Tibial artery (tissue), 4 donors: ENCODE data around the gene ZNF850.
A peak's percentile ranks its signal among the peaks of the same experiment; 100 is the strongest.

Experiments
- DNase-seq, 2 donors: peaks; one replicate each; pipeline ENCODE4 v3.0.0-alpha.2; 2019
- H3K27ac ChIP-seq, 2 donors: fragments of 200-600 bp; sonication (generic) in 1 of 2; 1 replicate in 1 of 2; 2 replicates in 1 of 2; pipeline ENCODE4 v1.5.1; 2018 to 2019; ENCODE audit warnings: mild to moderate bottlenecking in 1 of 2
- H3K27me3 ChIP-seq, 2 donors: fragments of 200-600 bp; sonication (generic) in 1 of 2; one replicate each; pipeline versions ENCODE4 v1.5.1 to v1.6.0; 2016 to 2019
- H3K36me3 ChIP-seq, 3 donors: fragments of 200-600 bp; sonication (generic) in 2 of 3; one replicate each; pipeline ENCODE4 v1.5.1; 2016 to 2019; ENCODE audit warnings: mild to moderate bottlenecking in 2 of 3
- H3K4me1 ChIP-seq, 4 donors: fragments of 200-600 bp; sonication (generic) in 2 of 4; 1 replicate in 3 of 4; 2 replicates in 1 of 4; pipeline ENCODE4 v1.5.1; 2016 to 2019
- H3K4me3 ChIP-seq, 2 donors: fragments of 200-600 bp; sonication (generic) in 1 of 2; 1 replicate in 1 of 2; 2 replicates in 1 of 2; pipeline ENCODE4 v1.5.1; 2018 to 2019; ENCODE audit warnings: mild to moderate bottlenecking in 2 of 2
- H3K9me3 ChIP-seq, 3 donors: fragments of 200-600 bp; sonication (generic) in 1 of 3; one replicate each; pipeline ENCODE4 v1.5.1; 2016 to 2019
- CTCF ChIP-seq, 2 experiments: fragments of 200-600 bp in 1 of 2; fragments of 450-650 bp in 1 of 2; IDR thresholded peaks; one replicate each; pipeline ENCODE4 v1.5.1; 2017 to 2019; ENCODE audit warnings: antibody characterized with exemption in 2 of 2, mild to moderate bottlenecking in 1 of 2, moderate library complexity in 1 of 2
- intact Hi-C: fragments of 100-400 bp; cut with DNase I; formaldehyde crosslinking; loops from one replicate; pipeline ENCODE4 v1.15.0; 2023; ENCODE audit warnings: low total_unique reads

Gene ZNF850

GRCh38 chr19:36772311-36773222, at the start of gene ZNF850:
Gene ZNF850, minus strand, starts transcription at chr19:36772807. Its CDS starts 10,201 bp downstream, at chr19:36762606.
- no peak for TF ChIP-seq CTCF (IDR thresholded peaks at IDR 0.05)
- intact Hi-C loops: no loop called here

GRCh38 chr19:36821758-36822157, 49.2 kb upstream of the ZNF850 start:
- Histone ChIP-seq H3K4me1 (no peaks in the 10 kb centered on the region), H3K36me3 (peaks cover 97 to 100% (median 99%) of the 10 kb centered on the region in 3 donors), H3K4me3 (no peak overlapping the region), H3K9me3 (peaks cover 34 to 100% (median 99%) of the 10 kb centered on the region in 3 donors), H3K27ac (no peak overlapping the region), H3K27me3 (no peaks in the 10 kb centered on the region)
- TF ChIP-seq CTCF (IDR thresholded peaks at IDR 0.05): no peak
- no peak for DNase-seq
- intact Hi-C loops: no loop called here

More at GRCh38 chr19:36772311-36773222, at the start of gene ZNF850:
- Histone ChIP-seq H3K4me1 (peaks cover 0 to 16% (median 9%) of the 10 kb centered on the region in 4 donors), H3K36me3 (peaks cover 0 to 12% (median 0%) of the 10 kb centered on the region in 3 donors), H3K27ac (peak within 1 kb of the TSS; percentile 73 to 81), H3K27me3 (peaks cover 0 to 4% of the 10 kb centered on the region in 2 donors), H3K4me3 (peak within 1 kb of the TSS; percentile 77 to 81), H3K9me3 (peaks cover 0 to 35% (median 7%) of the 10 kb centered on the region in 3 donors)
- DNase-seq: peak; percentile 96

GRCh38 chr19:36819130-36819630, 46.6 kb upstream of the ZNF850 start:
- intact Hi-C loops: no loop called here
- Histone ChIP-seq H3K27me3 (no peaks in the 10 kb centered on the region), H3K36me3 (peaks cover 98 to 100% (median 100%) of the 10 kb centered on the region in 3 donors), H3K9me3 (peaks cover 45 to 100% (median 99%) of the 10 kb centered on the region in 3 donors), H3K27ac (no peak overlapping the region), H3K4me3 (no peak overlapping the region), H3K4me1 (no peaks in the 10 kb centered on the region)
- no peak for TF ChIP-seq CTCF (IDR thresholded peaks at IDR 0.05)
- DNase-seq: no peak

GRCh38 chr19:36807029-36807428, 34.4 kb upstream of the ZNF850 start:
- Histone ChIP-seq H3K4me3 (no peak overlapping the region), H3K4me1 (no peaks in the 10 kb centered on the region), H3K27me3 (no peaks in the 10 kb centered on the region), H3K9me3 (peaks cover 5 to 99% (median 76%) of the 10 kb centered on the region in 3 donors), H3K36me3 (peaks cover 81 to 99% (median 96%) of the 10 kb centered on the region in 3 donors), H3K27ac (no peak overlapping the region)
- no peak for DNase-seq
- intact Hi-C loops: no loop called here
- no peak for TF ChIP-seq CTCF (IDR thresholded peaks at IDR 0.05)

GRCh38 chr19:36805364-36805763, 32.8 kb upstream of the ZNF850 start:
- Histone ChIP-seq H3K4me1 (no peaks in the 10 kb centered on the region), H3K9me3 (peaks cover 5 to 96% (median 60%) of the 10 kb centered on the region in 3 donors), H3K36me3 (peaks cover 90 to 100% (median 93%) of the 10 kb centered on the region in 3 donors), H3K27me3 (no peaks in the 10 kb centered on the region), H3K27ac (no peak overlapping the region), H3K4me3 (no peak overlapping the region)
- DNase-seq: no peak
- intact Hi-C loops: no loop called here
- TF ChIP-seq CTCF (IDR thresholded peaks at IDR 0.05): no peak
